ENCODE data around the gene OR4C45. TPM values are rescaled to one million over a fixed set of nuclear protein-coding genes. Genes with fewer than 3 reads are reported as not detected.

Gene OR4C45
- total RNA-seq (2022; extraction: Qiagen RNA extraction): not detected in 5 replicates

GRCh38 chr11:50032574-50032973 is at the start of gene OR4C45:
Gene OR4C45 (plus strand): TSS chr11:50032874.

Other genes with a start within 250 kb of the OR4C45 start
- gene OR4C13, start 80.5 kb upstream of the OR4C45 start, total RNA-seq (2022; extraction: Qiagen RNA extraction): not detected in 5 replicates
- gene OR4C12, start 50.3 kb upstream of the OR4C45 start, total RNA-seq (2022; extraction: Qiagen RNA extraction): not detected in 5 replicates

All from A549 treated with dexamethasone at 1 μM for 4 hours (cell line).